B cell (primary cell): ENCODE measurements around the gene MEGF11. TPM values are rescaled to one million over a fixed set of nuclear protein-coding genes. Genes with fewer than 3 reads are reported as not detected.

Source experiments
- ATAC-seq: fragments of 200-7000 bp; cut with Tn5 transposase; one replicate; pipeline ENCODE4 v1.10.0; 2021; ENCODE audit warnings: low read depth, mild to moderate bottlenecking, moderate number of reproducible peaks, moderate library complexity
- CTCF ChIA-PET: fragments of 350-600 bp; sonication (Branson Sonifier 250); formaldehyde crosslinking; loops from one replicate; lab custom pipeline; 2021; ENCODE audit warnings: antibody characterized with exemption, inconsistent platforms; lab: Charles Lee
- POLR2A ChIA-PET: fragments of 350-600 bp; sonication (Branson Sonifier 250); formaldehyde crosslinking; loops from one replicate; lab custom pipeline; 2021; ENCODE audit warnings: antibody characterized with exemption; lab: Charles Lee
- DNase-seq: peaks from one replicate; pipeline ENCODE4 v3.0.0; 2013
- H2AFZ ChIP-seq: 2 replicates; pipeline ENCODE4 v1.6.1; 2012; ENCODE audit warnings: mild to moderate bottlenecking, low read depth, low read length; ENCODE audit not compliant: insufficient read depth, poor library complexity, severe bottlenecking
- H3K27ac ChIP-seq, 2 donors: 1 replicate in 1 of 2; 2 replicates in 1 of 2; pipeline ENCODE4 v1.5.1; 2012 to 2013; ENCODE audit warnings: low read length in 2 of 2, mild to moderate bottlenecking in 2 of 2, moderate library complexity in 1 of 2
- H3K27me3 ChIP-seq, 4 experiments: fragments of 200-600 bp in 1 of 4; sonication (generic) in 1 of 4; replicated peaks in 1 of 4; 1 replicate in 2 of 4; 2 replicates in 2 of 4; pipeline versions ENCODE4 v1.6.1 to v1.7.0; 2013 to 2016; ENCODE audit warnings: low read length in 3 of 4, mild to moderate bottlenecking in 2 of 4, mixed read lengths in 1 of 4, moderate library complexity in 1 of 4; ENCODE audit not compliant: insufficient read depth in 4 of 4, control insufficient read depth in 3 of 4; ENCODE audit errors: control extremely low read depth in 1 of 4
- H3K36me3 ChIP-seq, 2 experiments: replicated peaks in 1 of 2; 1 replicate in 1 of 2; 2 replicates in 1 of 2; pipeline versions ENCODE4 v1.6.1 to v1.7.1; 2013; ENCODE audit warnings: low read length in 1 of 2; ENCODE audit not compliant: insufficient read depth in 2 of 2, control insufficient read depth in 1 of 2; ENCODE audit errors: control extremely low read depth in 1 of 2, extremely low read depth in 1 of 2
- H3K4me1 ChIP-seq, 2 donors: fragments of 200-600 bp in 1 of 2; sonication (generic) in 1 of 2; 1 replicate in 1 of 2; 2 replicates in 1 of 2; pipeline versions ENCODE4 v1.5.1 to v1.6.1; 2013 to 2017; ENCODE audit warnings: low read length in 2 of 2; ENCODE audit not compliant: control insufficient read depth in 2 of 2, insufficient read depth in 2 of 2
- H3K4me2 ChIP-seq: replicated peaks from 2 replicates; pipeline ENCODE3; 2012; ENCODE audit warnings: mild to moderate bottlenecking, low read depth, low read length; ENCODE audit not compliant: poor library complexity, severe bottlenecking
- H3K4me3 ChIP-seq, 5 experiments: fragments of 200-600 bp in 1 of 5; sonication (generic) in 1 of 5; 1 replicate in 3 of 5; 2 replicates in 2 of 5; pipeline versions ENCODE4 v1.5.1 to v1.7.0; 2011 to 2016; ENCODE audit warnings: low read length in 4 of 5, mild to moderate bottlenecking in 4 of 5, low read depth in 2 of 5, control low read depth in 1 of 5, moderate library complexity in 1 of 5; ENCODE audit not compliant: insufficient read depth in 1 of 5; ENCODE audit errors: control extremely low read depth in 1 of 5, extremely low read depth in 1 of 5
- H3K79me2 ChIP-seq: fragments of 200-600 bp; sonication (generic); one replicate; pipeline ENCODE4 v1.6.0; 2016; ENCODE audit warnings: low read length; ENCODE audit not compliant: control insufficient read depth, insufficient read depth
- H3K9ac ChIP-seq: fragments of 200-600 bp; sonication (generic); 2 replicates; pipeline ENCODE4 v1.6.1; 2017; ENCODE audit warnings: mild to moderate bottlenecking, low read length, moderate library complexity
- H3K9me3 ChIP-seq, 3 donors: one replicate each; pipeline versions ENCODE4 v1.6.1 to v1.7.1; 2013; ENCODE audit warnings: low read length in 2 of 3; ENCODE audit not compliant: control insufficient read depth in 2 of 3, insufficient read depth in 1 of 3; ENCODE audit errors: control extremely low read depth in 1 of 3
- H4K20me1 ChIP-seq: 2 replicates; pipeline ENCODE4 v1.6.0; 2012; ENCODE audit warnings: mild to moderate bottlenecking, low read length; ENCODE audit not compliant: insufficient read depth, control insufficient read depth, poor library complexity, severe bottlenecking
- H3K27ac Mint-ChIP-seq: one replicate; pipeline ENCODE4 v1.8.0; 2021; ENCODE audit warnings: mixed read lengths
- H3K27me3 Mint-ChIP-seq: one replicate; pipeline ENCODE4 v1.8.0; 2021; ENCODE audit warnings: mixed read lengths
- H3K4me1 Mint-ChIP-seq: one replicate; pipeline ENCODE4 v1.8.0; 2021; ENCODE audit warnings: mixed read lengths
- H3K4me3 Mint-ChIP-seq: one replicate; pipeline ENCODE4 v1.8.0; 2021; ENCODE audit warnings: mixed read lengths
- H3K9me3 Mint-ChIP-seq: one replicate; pipeline ENCODE4 v1.8.0; 2022; ENCODE audit warnings: mixed read lengths; ENCODE audit not compliant: insufficient read depth
- CTCF ChIP-seq: fragments of 200-600 bp; IDR thresholded peaks from one replicate; pipeline ENCODE4 v1.8.0; 2022; ENCODE audit warnings: antibody characterized with exemption, mild to moderate bottlenecking
- EZH2 ChIP-seq: IDR thresholded peaks from 2 replicates; pipeline ENCODE4 v1.6.1; 2012; ENCODE audit warnings: borderline replicate concordance, low read depth, mild to moderate bottlenecking, moderate library complexity, low read length; ENCODE audit not compliant: insufficient read depth, poor library complexity, severe bottlenecking
- WGBS: methylation state at CpG from one replicate; pipeline ENCODE4 v1.1.5; 2013; ENCODE audit warnings: missing lambda C conversion rate; ENCODE audit not compliant: insufficient coverage; 5-methylcytosine and 5-hydroxymethylcytosine counted together
- intact Hi-C: fragments of 100-400 bp; cut with micrococcal nuclease; formaldehyde crosslinking; loops from one replicate; pipeline ENCODE4 v1.10.0; 2022
- polyA plus RNA-seq: library from polyadenylated mRNA; depleted of rRNA; stranded (reverse); fragments of >200 nt; gene quantifications from 2 replicates; pipeline ENCODE4 v1.2.3, GENCODE V29; 2012
- total RNA-seq, 2 donors: library from RNA; stranded (reverse); fragments of 120-200 nt in 1 of 2; gene quantifications; 1 replicate in 1 of 2; 2 replicates in 1 of 2; pipeline versions ENCODE4 v1.2.3 to v1.2.4, GENCODE V29; 2013 to 2022

The MEGF11 gene
- total and polyA plus RNA-seq, 2 donors (not counting 1 experiment from before 2014, with no cell fraction given) = 0.04 to 0.34 TPM

- intact Hi-C loops = no loop called here
- Mint-ChIP-seq H3K4me3 (no peak overlapping the region), H3K9me3 (no peaks in the 10 kb centered on the region), H3K27me3 (no peaks in the 10 kb centered on the region), H3K27ac (no peak overlapping the region), H3K4me1 (peaks cover 25% of the 10 kb centered on the region)
- H3K27me3 ChIP-seq = no peaks in the 10 kb centered on the region
- H3K9me3 ChIP-seq = no peaks in the 10 kb centered on the region
- ChIA-PET POLR2A (interaction anchor here (0.6 kb wide), 1 partner anchor 106 kb away, joined by 3 read pairs; no protein-coding TSS in a partner anchor), CTCF (no interaction called here)
- 100% methylated on average over 2 of the region's 5 CpGs for WGBS
- H3K4me3 ChIP-seq = no peak overlapping the region
- H3K4me2 ChIP-seq = no peak overlapping the region
- peaks cover 27% of the 10 kb centered on the region for H3K79me2 ChIP-seq
- ATAC-seq (no peak), DNase-seq (no peak)
- no peaks in the 10 kb centered on the region for H4K20me1 ChIP-seq
- H3K36me3 ChIP-seq = peaks cover 0 to 8% of the 10 kb centered on the region in 2 experiments
- TF ChIP-seq CTCF (no peak), EZH2 (no peak)
- H3K4me1 ChIP-seq = peaks cover 20 to 22% of the 10 kb centered on the region in 2 donors
- no peak overlapping the region for H3K27ac ChIP-seq
- no peak overlapping the region for H2AFZ ChIP-seq
- no peak overlapping the region for H3K9ac ChIP-seq
These were observed 42.6 kb upstream of the MEGF11 start for GRCh38 chr15:66296186-66296585.

- ATAC-seq (no peak), DNase-seq (no peak)
- Histone ChIP-seq H3K27ac (peak overlapping the region in 1 of 2 donors; percentile 79), H3K79me2 (peaks cover 35% of the 10 kb centered on the region), H3K4me2 (peak overlapping the region; percentile 77), H3K4me3 (no peak overlapping the region), H4K20me1 (no peaks in the 10 kb centered on the region), H3K36me3 (peaks cover 0 to 5% of the 10 kb centered on the region in 2 experiments), H3K9ac (peak overlapping the region; percentile 87), H2AFZ (peak overlapping the region; percentile 99), H3K9me3 (no peaks in the 10 kb centered on the region), H3K4me1 (peaks cover 20 to 26% of the 10 kb centered on the region in 2 donors), H3K27me3 (no peaks in the 10 kb centered on the region)
- no peaks in the 10 kb centered on the region for H3K27me3 Mint-ChIP-seq
- peak overlapping the region; percentile 93 for H3K27ac Mint-ChIP-seq
- 83% methylated on average over 1 of the region's 3 CpGs for WGBS
- intact Hi-C loops = loop anchor here (2.0 kb wide), 1 partner anchor 210 kb away; the partner anchor contains the start of genes RPL4 and ZWILCH
- H3K4me3 Mint-ChIP-seq = peak overlapping the region; percentile 89
- CTCF ChIA-PET = interaction anchor here (1.4 to 1.6 kb wide), 2 partner anchors 204 to 699 kb away, joined by 4 to 5 read pairs; no protein-coding TSS in a partner anchor
- TF ChIP-seq EZH2 (no peak), CTCF (no peak)
- H3K4me1 Mint-ChIP-seq = peaks cover 31% of the 10 kb centered on the region
- H3K9me3 Mint-ChIP-seq = no peaks in the 10 kb centered on the region
- POLR2A ChIA-PET = no interaction called here
These were observed 41.3 kb upstream of the MEGF11 start for GRCh38 chr15:66294932-66295235.
